ENCODE measurements around the gene PPIP5K2.

DNA sequence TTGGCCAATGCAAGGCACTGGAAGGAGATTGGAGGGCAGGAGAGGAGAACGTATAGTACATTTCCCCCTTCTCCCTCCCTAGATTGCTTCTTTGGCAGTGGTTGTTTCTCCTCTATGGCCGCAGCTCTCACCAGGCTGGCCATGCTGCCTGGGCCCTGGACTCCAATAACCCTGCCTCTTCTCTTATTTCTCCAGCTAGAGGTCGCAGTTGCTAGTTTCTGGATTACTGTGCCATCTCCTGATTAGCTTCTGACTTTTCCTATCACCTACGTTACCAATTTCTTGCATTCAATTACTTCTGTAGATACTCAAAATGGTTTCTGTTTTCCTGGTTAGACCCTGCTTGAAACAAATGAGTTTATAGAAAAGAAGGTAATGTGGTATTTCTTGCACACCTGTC, 136.1 kb downstream of the PPIP5K2 start:
- TF ChIP-seq, protein P1, sequence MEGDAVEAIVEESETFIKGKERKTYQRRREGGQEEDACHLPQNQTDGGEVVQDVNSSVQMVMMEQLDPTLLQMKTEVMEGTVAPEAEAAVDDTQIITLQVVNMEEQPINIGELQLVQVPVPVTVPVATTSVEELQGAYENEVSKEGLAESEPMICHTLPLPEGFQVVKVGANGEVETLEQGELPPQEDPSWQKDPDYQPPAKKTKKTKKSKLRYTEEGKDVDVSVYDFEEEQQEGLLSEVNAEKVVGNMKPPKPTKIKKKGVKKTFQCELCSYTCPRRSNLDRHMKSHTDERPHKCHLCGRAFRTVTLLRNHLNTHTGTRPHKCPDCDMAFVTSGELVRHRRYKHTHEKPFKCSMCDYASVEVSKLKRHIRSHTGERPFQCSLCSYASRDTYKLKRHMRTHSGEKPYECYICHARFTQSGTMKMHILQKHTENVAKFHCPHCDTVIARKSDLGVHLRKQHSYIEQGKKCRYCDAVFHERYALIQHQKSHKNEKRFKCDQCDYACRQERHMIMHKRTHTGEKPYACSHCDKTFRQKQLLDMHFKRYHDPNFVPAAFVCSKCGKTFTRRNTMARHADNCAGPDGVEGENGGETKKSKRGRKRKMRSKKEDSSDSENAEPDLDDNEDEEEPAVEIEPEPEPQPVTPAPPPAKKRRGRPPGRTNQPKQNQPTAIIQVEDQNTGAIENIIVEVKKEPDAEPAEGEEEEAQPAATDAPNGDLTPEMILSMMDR (IDR thresholded peaks at IDR 0.05) = no peak
- no peak for TF ChIP-seq POLR2A (IDR thresholded peaks at IDR 0.05)
- no peak for TF ChIP-seq EP300 (IDR thresholded peaks at IDR 0.05)
